Measurements from ENCODE around the gene MRPL43. TPM values are rescaled to one million over a fixed set of nuclear protein-coding genes. Genes with fewer than 3 reads are reported as not detected.

MRPL43 gene
- total and polyA plus RNA-seq, 2 donors (not counting 3 experiments of a cell fraction or from before 2014, with no cell fraction given): 75.0 to 144 TPM

DNA sequence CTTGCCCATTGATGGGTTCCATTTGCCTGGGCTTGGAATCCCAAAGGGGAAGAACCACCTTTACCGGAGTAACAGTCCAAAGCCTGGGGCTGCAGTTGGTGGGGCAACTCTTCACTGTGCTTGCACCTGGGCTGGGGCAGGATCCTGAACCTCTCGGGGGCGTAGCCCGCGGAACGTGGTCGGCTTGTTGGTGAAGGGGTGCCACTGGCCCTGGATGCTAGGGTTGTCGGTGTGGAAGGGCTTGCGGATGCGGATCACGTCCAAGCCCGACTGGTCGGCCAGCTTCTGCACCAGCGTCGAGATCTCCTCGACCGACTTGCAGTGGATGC is 710 bp downstream of the MRPL43 start:
- POLR2A ChIA-PET: no interaction called here
- BruUV-seq (replicated peaks): no TSS peak

More for the DNA sequence above, 710 bp downstream of the MRPL43 start:
- Histone ChIP-seq H3K9me3 (replicated peaks; ENCODE audit: control insufficient read depth, insufficient read depth, low read length) (no peaks in the 10 kb centered on the region), H3K4me1 (ENCODE audit: control insufficient read depth, extremely low read depth, insufficient read depth, low read length) (peaks cover 12% of the 10 kb centered on the region), H3K9ac (replicated peaks; ENCODE audit: extremely low read depth, insufficient read depth, low read length) (peak overlapping the region; percentile 53), H3K27ac (ENCODE audit: insufficient read depth, low read depth, low read length) (no peak overlapping the region), H4K20me1 (replicated peaks; ENCODE audit: control insufficient read depth, extremely low read depth, insufficient read depth, low read length) (no peaks in the 10 kb centered on the region), H3K4me3 (replicated peaks in 1 of 3; ENCODE audit: insufficient read depth in 1 of 3, low read depth in 1 of 3, low read length in 3 of 3) (peak overlapping the region; percentile 73 to 98 (median 81)), H3K4me2 (ENCODE audit: insufficient read depth, low read length) (peak overlapping the region; percentile 33), H2AFZ (ENCODE audit: low read depth, low read length) (peak overlapping the region; percentile 95), H3K9me1 (replicated peaks; ENCODE audit: control insufficient read depth, extremely low read depth, insufficient read depth, low read length) (no peaks in the 10 kb centered on the region), H3K36me3 (ENCODE audit: control insufficient read depth in 2 of 2, extremely low read depth in 1 of 2, insufficient read depth in 2 of 2, low read length in 2 of 2) (peaks cover 0 to 17% of the 10 kb centered on the region in 2 experiments), H3K79me2 (ENCODE audit: control insufficient read depth, insufficient read depth, low read length) (peaks cover 30% of the 10 kb centered on the region), H3K27me3 (ENCODE audit: control insufficient read depth in 2 of 2, insufficient read depth in 2 of 2, low read length in 2 of 2) (no peaks in the 10 kb centered on the region)
- FAIRE-seq (no peak), DNase-seq (ENCODE audit: low read depth, low spot score) (no peak)
- dilution Hi-C loops (cut with MboI; ENCODE audit: extremely low pct_ligation_motif_present, low sequenced_read_pairs): no loop called here
- CTCF ChIA-PET: interaction anchor here (0.7 to 3.8 kb wide), 4 partner anchors 11 to 55 kb away, joined by 3 to 15 read pairs (median 4); partner anchors contain the start of gene SEMA4G
- no peak for TF ChIP-seq GATA2 (IDR thresholded peaks at IDR 0.05; ENCODE audit: insufficient read depth, insufficient read length, low read depth, low read length)
- no peak for TF ChIP-seq JUN (IDR thresholded peaks at IDR 0.05; ENCODE audit: borderline replicate concordance, insufficient read depth, insufficient read length, low read depth)
- no peak for TF ChIP-seq FOS (IDR thresholded peaks at IDR 0.05; ENCODE audit: borderline replicate concordance, insufficient read depth, low read length)
- TF ChIP-seq, protein P1, sequence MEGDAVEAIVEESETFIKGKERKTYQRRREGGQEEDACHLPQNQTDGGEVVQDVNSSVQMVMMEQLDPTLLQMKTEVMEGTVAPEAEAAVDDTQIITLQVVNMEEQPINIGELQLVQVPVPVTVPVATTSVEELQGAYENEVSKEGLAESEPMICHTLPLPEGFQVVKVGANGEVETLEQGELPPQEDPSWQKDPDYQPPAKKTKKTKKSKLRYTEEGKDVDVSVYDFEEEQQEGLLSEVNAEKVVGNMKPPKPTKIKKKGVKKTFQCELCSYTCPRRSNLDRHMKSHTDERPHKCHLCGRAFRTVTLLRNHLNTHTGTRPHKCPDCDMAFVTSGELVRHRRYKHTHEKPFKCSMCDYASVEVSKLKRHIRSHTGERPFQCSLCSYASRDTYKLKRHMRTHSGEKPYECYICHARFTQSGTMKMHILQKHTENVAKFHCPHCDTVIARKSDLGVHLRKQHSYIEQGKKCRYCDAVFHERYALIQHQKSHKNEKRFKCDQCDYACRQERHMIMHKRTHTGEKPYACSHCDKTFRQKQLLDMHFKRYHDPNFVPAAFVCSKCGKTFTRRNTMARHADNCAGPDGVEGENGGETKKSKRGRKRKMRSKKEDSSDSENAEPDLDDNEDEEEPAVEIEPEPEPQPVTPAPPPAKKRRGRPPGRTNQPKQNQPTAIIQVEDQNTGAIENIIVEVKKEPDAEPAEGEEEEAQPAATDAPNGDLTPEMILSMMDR (IDR thresholded peaks at IDR 0.05; ENCODE audit: extremely low read depth in 1 of 2, insufficient read depth in 1 of 2, low read depth in 1 of 2, low read length in 2 of 2): no peak
- TF ChIP-seq MYC (IDR thresholded peaks at IDR 0.05; ENCODE audit: low read depth, low read length): no peak
- TF ChIP-seq POLR2AphosphoS5 (IDR thresholded peaks at IDR 0.05; ENCODE audit: insufficient read depth, low read depth, low read length): no peak
- no peak for TF ChIP-seq POLR2A (IDR thresholded peaks at IDR 0.05; ENCODE audit: low read depth, low read length)
- TF ChIP-seq EZH2 (IDR thresholded peaks at IDR 0.05; ENCODE audit: borderline replicate concordance, low read depth, low read length, severe bottlenecking): no peak
- TF ChIP-seq, protein P2, sequence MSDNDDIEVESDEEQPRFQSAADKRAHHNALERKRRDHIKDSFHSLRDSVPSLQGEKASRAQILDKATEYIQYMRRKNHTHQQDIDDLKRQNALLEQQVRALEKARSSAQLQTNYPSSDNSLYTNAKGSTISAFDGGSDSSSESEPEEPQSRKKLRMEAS (IDR thresholded peaks at IDR 0.05; ENCODE audit: insufficient read depth, insufficient read length): no peak
- intact Hi-C loops (cut with micrococcal nuclease): no loop called here
